ENCODE data around the gene NELL2. TPM values are rescaled to one million over a fixed set of nuclear protein-coding genes. Genes with fewer than 3 reads are reported as not detected.

The NELL2 gene
- total and polyA plus RNA-seq, 2 experiments from 2014 or later, result not detected

DNA sequence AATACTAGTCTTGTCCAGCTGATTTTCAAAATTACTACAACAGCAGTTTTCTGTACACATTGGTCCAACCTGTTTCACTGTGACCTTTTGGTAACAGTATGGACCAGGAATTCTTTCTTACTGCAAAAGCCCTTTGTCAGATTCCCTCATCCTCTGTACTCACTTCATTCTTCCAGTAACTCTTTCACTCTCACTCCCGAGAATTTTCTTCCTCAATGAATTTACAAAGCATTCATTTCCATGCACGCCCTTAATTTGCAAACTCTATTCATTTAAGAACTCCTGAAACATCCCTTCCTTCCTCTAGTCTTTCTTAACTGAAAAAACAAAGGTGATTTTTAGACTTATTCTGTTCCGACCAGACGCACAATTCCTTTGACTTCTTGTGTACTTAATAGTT, 238.2 kb downstream of the NELL2 start:
- TF ChIP-seq EZH2phosphoT487 (IDR thresholded peaks at IDR 0.05; ENCODE audit: insufficient read depth, low read depth) (no peak), EZH2 (IDR thresholded peaks at IDR 0.05; ENCODE audit: insufficient read depth, poor library complexity, severe bottlenecking) (no peak)
- Histone ChIP-seq H3K36me3 (ENCODE audit: low read depth) (no peaks in the 10 kb centered on the region), H3K9me3 (ENCODE audit: low read depth) (no peaks in the 10 kb centered on the region), H3K4me3 (no peak overlapping the region), H3K27me3 (replicated peaks; ENCODE audit: insufficient read depth) (no peaks in the 10 kb centered on the region), H3K9me2 (ENCODE audit: insufficient read depth) (no peaks in the 10 kb centered on the region), H3K27ac (no peak overlapping the region), H3F3A (ENCODE audit: insufficient read depth) (no peaks in the 10 kb centered on the region), H3K4me1 (ENCODE audit: insufficient read depth) (no peaks in the 10 kb centered on the region), H3K79me2 (ENCODE audit: insufficient read depth) (no peaks in the 10 kb centered on the region), H3K4me2 (ENCODE audit: unreplicated experiment) (no peak overlapping the region), H3K9ac (no peak overlapping the region), H2AFZ (no peak overlapping the region), H4K20me1 (ENCODE audit: insufficient read depth) (no peaks in the 10 kb centered on the region)
- in situ Hi-C loops (cut with MboI), result no loop called here
- 40 to 50% methylated on average over 4 of the region's 4 CpGs for WGBS, 2 experiments (ENCODE audit: low coverage in 1 of 2, low lambda C conversion rate in 2 of 2, missing lambda C conversion rate in 2 of 2)
- no peak for DNase-seq

DNA sequence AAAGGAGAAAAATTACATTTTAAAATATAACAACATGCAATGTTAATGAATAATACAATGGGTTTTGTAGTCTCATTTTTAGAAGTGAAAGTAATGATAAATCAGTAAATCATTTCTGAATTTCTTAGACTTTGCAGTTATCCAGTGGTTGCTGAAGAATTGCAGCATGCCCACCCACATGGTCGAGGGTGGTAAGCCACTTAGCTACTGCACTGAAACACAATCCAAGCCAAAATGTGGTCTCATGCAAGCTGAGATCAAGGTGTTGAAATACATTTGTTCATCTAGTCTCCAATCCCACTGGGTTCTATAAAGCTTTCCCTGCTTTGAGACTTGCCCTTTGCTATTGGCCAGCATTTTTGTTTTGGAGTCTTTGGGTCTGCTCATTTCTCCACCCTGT, 247.9 kb downstream of the NELL2 start:
- Histone ChIP-seq H3K27ac (no peak overlapping the region), H3K9me2 (ENCODE audit: insufficient read depth) (no peaks in the 10 kb centered on the region), H3F3A (ENCODE audit: insufficient read depth) (no peaks in the 10 kb centered on the region), H2AFZ (no peak overlapping the region), H3K27me3 (replicated peaks; ENCODE audit: insufficient read depth) (no peaks in the 10 kb centered on the region; the same call in 1 of the 2 replicates), H3K4me3 (no peak overlapping the region), H3K4me2 (ENCODE audit: unreplicated experiment) (no peak overlapping the region), H3K9ac (no peak overlapping the region), H3K4me1 (ENCODE audit: insufficient read depth) (no peaks in the 10 kb centered on the region), H3K36me3 (ENCODE audit: low read depth) (no peaks in the 10 kb centered on the region), H4K20me1 (ENCODE audit: insufficient read depth) (no peaks in the 10 kb centered on the region), H3K79me2 (ENCODE audit: insufficient read depth) (no peaks in the 10 kb centered on the region), H3K9me3 (ENCODE audit: low read depth) (no peaks in the 10 kb centered on the region)
- 0% methylated on average over 1 of the region's 1 CpG for WGBS, 2 experiments (ENCODE audit: low coverage in 1 of 2, low lambda C conversion rate in 2 of 2, missing lambda C conversion rate in 2 of 2)
- in situ Hi-C loops (cut with MboI), result no loop called here
- DNase-seq, result no peak
- no peak for TF ChIP-seq EZH2 (IDR thresholded peaks at IDR 0.05; ENCODE audit: insufficient read depth, poor library complexity, severe bottlenecking)
- TF ChIP-seq EZH2phosphoT487 (IDR thresholded peaks at IDR 0.05; ENCODE audit: insufficient read depth, low read depth), result no peak

- WGBS, 2 experiments (ENCODE audit: low coverage in 1 of 2, low lambda C conversion rate in 2 of 2, missing lambda C conversion rate in 2 of 2), result 3 to 6% methylated on average over 5 of the region's 5 CpGs
- in situ Hi-C loops (cut with MboI), result no loop called here
Measured at GRCh38 chr12:44627387-44628166, 248.5 kb downstream of the NELL2 start.

GRCh38 chr12:44626883-44627282, 249.2 kb downstream of the NELL2 start:
- H3K4me1 ChIP-seq (ENCODE audit: insufficient read depth), result no peaks in the 10 kb centered on the region
- H3F3A ChIP-seq (ENCODE audit: insufficient read depth), result no peaks in the 10 kb centered on the region
- no peak overlapping the region for H3K4me3 ChIP-seq
- no peaks in the 10 kb centered on the region for H3K79me2 ChIP-seq (ENCODE audit: insufficient read depth)
- no peaks in the 10 kb centered on the region for H4K20me1 ChIP-seq (ENCODE audit: insufficient read depth)
- in situ Hi-C loops (cut with MboI), result no loop called here
- no peaks in the 10 kb centered on the region for H3K9me3 ChIP-seq (ENCODE audit: low read depth)
- no peak overlapping the region for H2AFZ ChIP-seq
- H3K9me2 ChIP-seq (ENCODE audit: insufficient read depth), result no peaks in the 10 kb centered on the region
- H3K27ac ChIP-seq, result no peak overlapping the region
- WGBS, 2 experiments (ENCODE audit: low coverage in 1 of 2, low lambda C conversion rate in 2 of 2, missing lambda C conversion rate in 2 of 2), result 13 to 14% methylated on average over 2 of the region's 2 CpGs
- no peaks in the 10 kb centered on the region; the same call in 1 of the 2 replicates for H3K27me3 ChIP-seq (replicated peaks; ENCODE audit: insufficient read depth)
- H3K9ac ChIP-seq, result no peak overlapping the region
- TF ChIP-seq EZH2 (IDR thresholded peaks at IDR 0.05; ENCODE audit: insufficient read depth, poor library complexity, severe bottlenecking) (no peak), EZH2phosphoT487 (IDR thresholded peaks at IDR 0.05; ENCODE audit: insufficient read depth, low read depth) (no peak)
- H3K36me3 ChIP-seq (ENCODE audit: low read depth), result no peaks in the 10 kb centered on the region
- H3K4me2 ChIP-seq (ENCODE audit: unreplicated experiment), result no peak overlapping the region
- DNase-seq, result no peak

More at GRCh38 chr12:44627387-44628166, 248.5 kb downstream of the NELL2 start:
- no peaks in the 10 kb centered on the region for H3K36me3 ChIP-seq (ENCODE audit: low read depth)
- no peaks in the 10 kb centered on the region for H3K79me2 ChIP-seq (ENCODE audit: insufficient read depth)
- no peak overlapping the region for H3K27ac ChIP-seq
- no peaks in the 10 kb centered on the region for H3F3A ChIP-seq (ENCODE audit: insufficient read depth)
- no peaks in the 10 kb centered on the region for H4K20me1 ChIP-seq (ENCODE audit: insufficient read depth)
- no peaks in the 10 kb centered on the region; the same call in 1 of the 2 replicates for H3K27me3 ChIP-seq (replicated peaks; ENCODE audit: insufficient read depth)
- TF ChIP-seq EZH2 (IDR thresholded peaks at IDR 0.05; ENCODE audit: insufficient read depth, poor library complexity, severe bottlenecking) (no peak), EZH2phosphoT487 (IDR thresholded peaks at IDR 0.05; ENCODE audit: insufficient read depth, low read depth) (no peak)
- H3K9ac ChIP-seq, result no peak overlapping the region
- H3K9me2 ChIP-seq (ENCODE audit: insufficient read depth), result no peaks in the 10 kb centered on the region
- no peak for DNase-seq
- H3K4me2 ChIP-seq (ENCODE audit: unreplicated experiment), result no peak overlapping the region
- H3K4me3 ChIP-seq, result no peak overlapping the region
- H3K4me1 ChIP-seq (ENCODE audit: insufficient read depth), result no peaks in the 10 kb centered on the region
- H2AFZ ChIP-seq, result no peak overlapping the region
- no peaks in the 10 kb centered on the region for H3K9me3 ChIP-seq (ENCODE audit: low read depth)
